ENCODE data around the gene MAT2A. TPM values are rescaled to one million over a fixed set of nuclear protein-coding genes. Genes with fewer than 3 reads are reported as not detected.

MAT2A gene
- total and polyA plus RNA-seq, 9 of the 15 experiments (the other 6 are each of a cell fraction or from before 2014, with no cell fraction given) = 130 to 1,027 (median 240) TPM

DNA sequence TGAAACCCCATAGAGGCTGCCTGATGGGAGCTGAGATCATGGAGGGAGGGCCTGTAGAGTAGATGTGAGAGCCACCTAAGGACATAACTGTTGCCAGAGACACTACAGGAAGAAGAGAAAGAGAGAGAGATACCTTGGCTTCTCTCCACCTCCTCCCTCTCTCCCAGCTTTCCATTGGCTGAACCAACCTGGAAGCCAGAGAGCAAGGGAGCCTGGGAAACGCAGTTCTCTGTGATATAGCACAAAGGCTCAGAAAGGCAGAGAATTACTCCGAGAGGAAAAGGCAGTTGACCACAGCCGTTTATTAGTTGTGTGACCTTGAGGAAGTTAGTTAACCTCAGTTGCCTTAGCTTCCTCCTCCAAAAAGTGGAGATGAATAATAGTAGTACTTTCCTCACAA, 37.7 kb upstream of the MAT2A start (continued):
- TF ChIP-seq SMAD4 (CRISPR knock-in tag; conservative IDR thresholded peaks at IDR 0.05) (peak; percentile 39; the same call in 1 of the 2 replicates), IRF2 (CRISPR knock-in tag; IDR thresholded peaks at IDR 0.05) (no peak), TBL1XR1 (IDR thresholded peaks at IDR 0.05; ENCODE audit: low read length in 2 of 2) (no peak), TAF1 (IDR thresholded peaks at IDR 0.05; ENCODE audit: control insufficient read depth, extremely low read depth, insufficient read depth, low read length, severe bottlenecking) (no peak), E2F3 (CRISPR knock-in tag; IDR thresholded peaks at IDR 0.05) (0 out of 2 replicates have a peak, but pooled peaks have one; percentile 20), GATAD2A (IDR thresholded peaks at IDR 0.05) (no peak), NR1H2 (CRISPR knock-in tag; IDR thresholded peaks at IDR 0.05) (no peak), CEBPG (CRISPR knock-in tag; IDR thresholded peaks at IDR 0.05) (no peak), CEBPG (tag; conservative IDR thresholded peaks at IDR 0.05 in 1 of 2, IDR thresholded peaks at IDR 0.05 in 1 of 2) (no peak), PHB (CRISPR knock-in tag; IDR thresholded peaks at IDR 0.05) (no peak), SNRNP70 (optimal IDR thresholded peaks at IDR 0.05; ENCODE audit: low read depth, low read length) (no peak), OTX1 (CRISPR knock-in tag; IDR thresholded peaks at IDR 0.05) (0 out of 2 replicates have a peak, but pooled peaks have one; percentile 36), RFX7 (CRISPR knock-in tag; IDR thresholded peaks at IDR 0.05) (no peak), ZNF146 (CRISPR knock-in tag; IDR thresholded peaks at IDR 0.05; ENCODE audit: unreplicated experiment) (no peak), ZNF23 (CRISPR knock-in tag; IDR thresholded peaks at IDR 0.05) (no peak), PHF8 (IDR thresholded peaks at IDR 0.05; ENCODE audit: borderline replicate concordance, low read length) (no peak), FOXA1 (IDR thresholded peaks at IDR 0.05; ENCODE audit: borderline replicate concordance) (no peak), TEAD1 (CRISPR knock-in tag; IDR thresholded peaks at IDR 0.05) (0 out of 4 replicates have a peak, but pooled peaks of 1 of the 2 experiments have one; percentile 38), HDAC8 (tag; IDR thresholded peaks at IDR 0.05) (no peak)
- TF ChIP-seq, protein P1, sequence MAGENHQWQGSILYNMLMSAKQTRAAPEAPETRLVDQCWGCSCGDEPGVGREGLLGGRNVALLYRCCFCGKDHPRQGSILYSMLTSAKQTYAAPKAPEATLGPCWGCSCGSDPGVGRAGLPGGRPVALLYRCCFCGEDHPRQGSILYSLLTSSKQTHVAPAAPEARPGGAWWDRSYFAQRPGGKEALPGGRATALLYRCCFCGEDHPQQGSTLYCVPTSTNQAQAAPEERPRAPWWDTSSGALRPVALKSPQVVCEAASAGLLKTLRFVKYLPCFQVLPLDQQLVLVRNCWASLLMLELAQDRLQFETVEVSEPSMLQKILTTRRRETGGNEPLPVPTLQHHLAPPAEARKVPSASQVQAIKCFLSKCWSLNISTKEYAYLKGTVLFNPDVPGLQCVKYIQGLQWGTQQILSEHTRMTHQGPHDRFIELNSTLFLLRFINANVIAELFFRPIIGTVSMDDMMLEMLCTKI (IDR thresholded peaks at IDR 0.05; ENCODE audit: partially characterized antibody) = no peak
- TF ChIP-seq, protein P2, sequence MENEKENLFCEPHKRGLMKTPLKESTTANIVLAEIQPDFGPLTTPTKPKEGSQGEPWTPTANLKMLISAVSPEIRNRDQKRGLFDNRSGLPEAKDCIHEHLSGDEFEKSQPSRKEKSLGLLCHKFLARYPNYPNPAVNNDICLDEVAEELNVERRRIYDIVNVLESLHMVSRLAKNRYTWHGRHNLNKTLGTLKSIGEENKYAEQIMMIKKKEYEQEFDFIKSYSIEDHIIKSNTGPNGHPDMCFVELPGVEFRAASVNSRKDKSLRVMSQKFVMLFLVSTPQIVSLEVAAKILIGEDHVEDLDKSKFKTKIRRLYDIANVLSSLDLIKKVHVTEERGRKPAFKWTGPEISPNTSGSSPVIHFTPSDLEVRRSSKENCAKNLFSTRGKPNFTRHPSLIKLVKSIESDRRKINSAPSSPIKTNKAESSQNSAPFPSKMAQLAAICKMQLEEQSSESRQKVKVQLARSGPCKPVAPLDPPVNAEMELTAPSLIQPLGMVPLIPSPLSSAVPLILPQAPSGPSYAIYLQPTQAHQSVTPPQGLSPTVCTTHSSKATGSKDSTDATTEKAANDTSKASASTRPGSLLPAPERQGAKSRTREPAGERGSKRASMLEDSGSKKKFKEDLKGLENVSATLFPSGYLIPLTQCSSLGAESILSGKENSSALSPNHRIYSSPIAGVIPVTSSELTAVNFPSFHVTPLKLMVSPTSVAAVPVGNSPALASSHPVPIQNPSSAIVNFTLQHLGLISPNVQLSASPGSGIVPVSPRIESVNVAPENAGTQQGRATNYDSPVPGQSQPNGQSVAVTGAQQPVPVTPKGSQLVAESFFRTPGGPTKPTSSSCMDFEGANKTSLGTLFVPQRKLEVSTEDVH (IDR thresholded peaks at IDR 0.05; ENCODE audit: low read depth, partially characterized antibody) = no peak
- TF ChIP-seq, protein P3, sequence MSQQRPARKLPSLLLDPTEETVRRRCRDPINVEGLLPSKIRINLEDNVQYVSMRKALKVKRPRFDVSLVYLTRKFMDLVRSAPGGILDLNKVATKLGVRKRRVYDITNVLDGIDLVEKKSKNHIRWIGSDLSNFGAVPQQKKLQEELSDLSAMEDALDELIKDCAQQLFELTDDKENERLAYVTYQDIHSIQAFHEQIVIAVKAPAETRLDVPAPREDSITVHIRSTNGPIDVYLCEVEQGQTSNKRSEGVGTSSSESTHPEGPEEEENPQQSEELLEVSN (IDR thresholded peaks at IDR 0.05; ENCODE audit: borderline replicate concordance in 1 of 2, extremely low read depth in 1 of 2, insufficient read depth in 1 of 2, insufficient read length in 1 of 2, low read depth in 1 of 2, low read length in 1 of 2, poor library complexity in 1 of 2, severe bottlenecking in 1 of 2) = no peak

Data from K562 (cell line).